Activated naive CD4-positive, alpha-beta T cell (primary cell): ENCODE measurements around the gene STMP1.
"Not testable (repeated sequence)": the region's sequence is repeated elsewhere in the genome, so short reads cannot be mapped to it uniquely, and the experiment has no call there.

Experiments used
- DNase-seq, 4 experiments: peaks; one replicate each; lab custom pipeline; 2025; lab: John Stamatoyannopoulos, UW

Gene STMP1

DNA sequence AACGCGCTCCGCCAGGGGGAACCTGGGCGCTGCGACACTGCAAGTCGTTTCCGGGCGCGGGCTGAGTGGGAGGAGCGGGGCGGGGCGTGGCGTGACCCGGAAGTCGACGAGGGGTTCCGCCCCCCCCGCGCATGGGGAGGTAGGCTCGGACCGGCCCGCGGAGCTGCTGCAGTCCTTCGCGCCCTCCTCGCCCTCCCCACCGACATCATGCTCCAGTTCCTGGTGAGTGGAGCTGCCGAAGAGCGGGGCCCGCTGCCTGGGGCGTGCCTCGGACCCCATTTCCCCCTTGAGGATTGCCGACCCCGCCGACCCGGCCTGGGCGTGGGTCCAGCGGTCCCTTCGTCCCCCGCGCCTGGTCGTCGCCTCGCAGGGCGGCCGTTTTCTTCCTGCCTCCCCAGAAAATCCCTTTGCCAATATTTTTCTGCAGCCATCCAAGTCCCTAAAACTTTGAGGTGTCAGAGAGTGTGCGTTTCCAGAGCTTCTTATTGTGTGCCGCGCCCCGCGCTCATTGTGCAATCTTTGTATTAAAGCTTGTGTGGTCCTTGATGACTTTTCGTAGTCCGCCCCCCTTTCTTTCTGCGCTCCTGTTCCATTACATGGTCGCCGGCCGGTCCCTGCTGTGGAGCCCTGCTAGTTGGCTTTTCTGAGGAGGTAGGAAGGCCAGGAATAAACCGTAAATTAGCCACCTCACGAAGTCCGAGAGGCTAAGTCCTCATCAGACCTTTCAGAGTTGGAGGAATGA is at the start of gene STMP1:
TSS of gene STMP1 (plus strand) at position 142 of the 742 bp plus-strand sequence.
- peak; percentile 92 to 97 (median 96) for DNase-seq

GRCh38 chr7:135616136-135616535 is 46.2 kb upstream of the STMP1 start:
- no peak for DNase-seq

DNA sequence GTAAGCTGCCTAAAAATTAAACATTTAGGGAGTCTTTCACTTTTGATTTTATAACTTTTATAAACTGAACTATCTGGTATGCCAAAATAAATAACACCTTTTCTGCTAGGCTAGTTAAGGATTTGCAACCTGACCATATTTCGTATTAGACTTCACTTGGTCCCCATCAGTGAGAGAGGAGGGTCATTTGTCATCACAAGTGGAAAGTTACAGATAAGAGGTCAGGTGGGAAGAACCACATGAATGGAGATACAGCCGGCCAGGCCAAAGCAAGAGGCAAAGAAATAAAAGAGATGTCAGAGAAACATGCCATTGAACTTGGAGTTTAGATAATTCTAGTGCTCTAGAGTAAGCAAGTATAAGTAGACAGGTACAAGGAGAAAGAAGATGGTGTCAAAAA is 44.5 kb upstream of the STMP1 start:
- no peak for DNase-seq

DNA sequence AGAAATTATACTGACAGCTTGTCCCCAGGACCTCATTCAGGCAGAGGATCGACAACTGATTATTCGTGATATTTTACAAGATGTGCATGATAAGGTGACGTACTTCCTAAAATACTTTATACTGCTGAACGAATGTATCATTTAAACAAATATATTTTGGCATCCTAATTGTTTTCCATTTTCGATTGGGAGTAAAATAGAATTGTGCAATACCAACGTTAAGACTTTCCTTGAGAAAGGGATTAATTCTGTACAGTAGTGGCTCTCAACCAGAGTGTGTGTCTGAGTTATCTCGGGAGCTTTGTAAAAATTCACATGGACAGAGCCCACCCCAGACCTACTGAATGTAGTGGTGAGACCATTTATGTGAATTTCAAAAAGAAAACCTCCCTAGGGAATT is 43.8 kb upstream of the STMP1 start:
- DNase-seq = no peak

GRCh38 chr7:135620447-135620846 is 41.9 kb upstream of the STMP1 start:
- no peak for DNase-seq

- DNase-seq = no peak
Observed at GRCh38 chr7:135620980-135621850, 41.1 kb upstream of the STMP1 start.

DNA sequence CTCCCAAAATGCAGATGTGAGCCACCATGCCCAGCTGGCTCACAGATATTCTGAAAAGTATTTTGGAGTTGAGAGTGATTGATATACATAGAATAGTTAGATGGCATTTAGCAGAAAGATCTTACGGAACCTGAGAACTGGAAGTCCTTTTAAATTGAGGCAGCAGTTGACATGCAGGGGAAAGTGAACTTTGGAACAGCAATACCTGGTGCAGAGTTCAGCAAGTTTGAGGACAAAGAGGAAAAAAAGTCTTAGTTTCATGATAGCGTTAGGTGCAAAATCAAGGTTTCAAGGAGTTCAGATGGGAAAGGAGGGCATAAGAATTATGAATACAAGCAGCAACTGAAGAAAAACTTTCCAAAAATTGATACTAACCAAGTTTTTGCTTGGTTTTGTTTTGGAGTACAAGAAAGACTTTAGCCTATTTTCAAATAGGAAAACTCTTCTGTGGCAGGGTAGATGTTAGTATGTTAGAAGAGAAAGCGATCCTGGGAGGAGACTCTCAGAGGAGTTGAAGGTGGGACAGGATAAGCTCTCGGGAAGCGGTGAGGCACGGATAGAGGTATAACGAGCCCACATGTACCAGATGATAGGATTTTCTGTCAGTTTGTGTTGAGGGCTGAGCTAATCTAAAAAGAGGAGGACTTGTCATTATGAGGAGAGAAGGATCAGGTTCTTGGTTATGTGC is 28.0 kb upstream of the STMP1 start:
- no peak for DNase-seq

GRCh38 chr7:135639690-135640089 is 22.6 kb upstream of the STMP1 start:
- not testable (repeated sequence) for DNase-seq

DNA sequence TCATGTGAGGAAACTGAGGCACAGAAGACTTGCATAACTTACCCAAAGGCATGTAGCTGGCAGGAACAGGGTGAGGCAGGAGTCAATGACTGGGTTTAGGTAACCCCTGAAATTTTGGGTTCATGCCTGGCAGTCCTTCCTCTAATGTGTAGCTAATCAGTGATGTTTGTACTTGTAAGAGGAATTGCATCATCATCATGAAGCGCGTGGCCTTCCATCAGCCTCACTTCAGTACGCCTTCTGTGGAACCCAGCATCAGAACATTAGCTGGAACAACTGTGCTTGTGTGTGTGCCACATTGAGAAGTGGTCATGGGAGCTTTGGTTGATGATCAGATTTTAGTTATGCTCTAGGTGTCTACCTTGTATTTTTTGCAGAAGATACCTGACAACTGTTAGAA is 18.2 kb upstream of the STMP1 start:
- no peak for DNase-seq

GRCh38 chr7:135644729-135645128 is 17.6 kb upstream of the STMP1 start:
- DNase-seq = no peak

- DNase-seq = no peak
Observed at GRCh38 chr7:135645296-135645904, 16.9 kb upstream of the STMP1 start.

- DNase-seq = no peak
Observed at GRCh38 chr7:135647755-135648154, 14.6 kb upstream of the STMP1 start.

DNA sequence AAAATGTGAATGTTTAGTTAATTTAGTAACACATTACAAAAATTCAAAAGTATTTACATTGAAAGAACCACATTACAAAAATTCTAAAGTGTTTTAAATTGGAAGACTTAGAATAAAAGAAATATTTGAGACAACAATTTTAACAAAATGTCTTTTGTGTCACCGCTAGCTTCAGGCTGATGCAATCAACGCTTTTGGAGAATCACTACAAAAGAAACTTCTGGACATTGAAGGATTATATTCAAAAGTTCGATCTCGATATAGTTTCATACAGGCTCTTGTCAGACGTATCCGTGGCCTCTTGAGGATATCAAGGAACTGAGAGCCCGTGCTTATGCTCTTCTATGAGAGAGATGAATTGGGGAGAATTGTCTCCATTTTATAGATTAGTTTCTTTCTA is 14.1 kb upstream of the STMP1 start:
- DNase-seq = no peak

GRCh38 chr7:135650831-135651573 is 11.3 kb upstream of the STMP1 start:
- DNase-seq = no peak

DNA sequence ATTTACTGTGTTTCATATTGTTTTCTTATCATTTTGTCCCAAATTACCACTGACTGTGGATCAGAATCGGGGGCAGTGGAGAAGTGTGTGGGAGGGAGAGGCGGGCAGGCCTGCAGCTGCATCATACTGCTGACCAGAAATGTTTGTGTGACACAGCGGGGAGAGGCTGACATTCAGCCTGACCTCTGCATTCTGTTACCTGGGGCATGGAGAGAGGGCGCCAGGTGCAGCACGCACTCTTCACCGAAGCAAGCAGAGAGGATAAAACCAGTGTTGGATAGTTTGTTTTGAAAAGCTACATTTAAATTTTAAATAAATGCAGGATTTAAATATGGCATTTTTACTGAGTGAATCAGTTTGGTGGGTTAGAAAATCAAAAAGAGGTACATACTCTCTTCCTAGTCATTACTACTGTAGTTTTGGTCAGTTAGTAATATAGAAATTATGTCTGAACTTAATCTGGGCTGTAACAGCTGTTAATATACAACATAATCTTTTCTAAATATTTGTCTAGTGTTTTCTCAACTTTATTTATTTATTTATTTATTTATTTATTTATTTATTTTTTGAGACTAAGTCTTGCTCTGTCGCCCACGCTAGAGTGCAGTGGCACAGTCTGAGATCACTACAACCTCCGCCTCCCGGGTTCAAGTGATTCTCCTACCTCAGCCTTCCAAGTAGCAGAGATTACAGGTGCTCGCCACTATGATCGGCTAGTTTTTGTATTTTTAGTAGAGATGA is 8.8 kb upstream of the STMP1 start:
- no peak for DNase-seq

DNA sequence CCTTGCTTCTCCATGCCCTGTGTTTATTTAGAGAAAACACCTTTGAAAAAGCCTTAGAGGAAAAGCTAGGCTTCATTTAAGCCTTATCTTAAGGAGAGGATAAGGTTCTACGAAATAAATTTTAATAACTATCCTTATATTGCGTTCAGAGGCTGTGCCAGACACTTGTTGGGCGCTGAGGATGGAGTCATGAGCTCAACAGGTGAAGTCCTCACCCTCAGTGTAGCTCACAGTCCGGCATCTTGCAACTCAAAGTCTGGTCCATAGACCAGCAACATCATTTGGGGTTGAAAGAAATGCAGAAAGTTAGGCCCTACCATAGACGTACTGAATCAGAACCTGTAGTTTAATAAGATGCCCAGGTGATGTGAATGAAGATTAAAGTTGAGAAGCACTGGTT is 3.8 kb upstream of the STMP1 start:
- DNase-seq = no peak

DNA sequence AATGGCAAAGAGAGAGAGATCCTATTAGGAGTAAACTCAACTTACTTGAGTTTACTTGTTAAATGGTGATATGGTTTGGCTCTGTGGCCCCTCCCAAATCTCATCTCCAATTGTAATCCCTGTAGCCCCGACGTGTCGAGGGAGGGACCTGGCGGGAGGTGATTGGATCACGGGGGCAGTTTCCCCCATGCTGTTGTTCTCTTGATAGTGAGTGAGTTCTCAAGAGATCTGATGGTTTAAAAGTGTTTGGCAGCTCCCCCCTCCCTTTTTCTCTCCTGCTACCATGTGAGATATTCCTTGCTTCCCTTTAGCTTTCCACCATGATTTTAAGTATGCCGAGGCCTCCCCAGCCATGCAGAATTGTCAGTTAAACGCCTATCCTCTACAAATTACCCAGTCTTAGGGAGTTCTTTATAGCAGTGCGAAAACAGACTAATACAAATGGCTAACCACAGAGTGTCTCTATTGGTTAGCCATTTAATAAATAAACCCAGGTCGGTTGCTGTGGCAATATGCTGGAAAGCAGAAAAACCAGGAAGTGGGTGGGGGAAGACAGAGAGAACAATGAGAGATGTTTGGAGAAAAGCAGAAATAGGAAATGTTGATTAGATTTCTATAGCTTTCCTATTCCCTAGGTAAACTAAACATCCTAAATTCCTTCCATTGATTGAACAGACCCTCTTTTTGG is 3.0 kb upstream of the STMP1 start:
- no peak for DNase-seq

GRCh38 chr7:135661311-135662122 is 797 bp upstream of the STMP1 start:
- no peak for DNase-seq

- DNase-seq = no peak
Observed at GRCh38 chr7:135662123-135662372, 266 bp upstream of the STMP1 start.
